HepG2 (cell line): Measurements from ENCODE around the gene ANXA2. TPM values are rescaled to one million over a fixed set of nuclear protein-coding genes. Genes with fewer than 3 reads are reported as not detected.

Experiments used
- ATM ChIP-seq: fragments of 450-650 bp; IDR thresholded peaks from 2 replicates; pipeline ENCODE4 v1.7.1; 2017; ENCODE audit warnings: mild to moderate bottlenecking, borderline replicate concordance
- DRAP1 ChIP-seq: IDR thresholded peaks from 2 replicates; pipeline ENCODE4 v1.6.1; 2016; ENCODE audit warnings: missing genetic modification reagents, missing compliant biosample characterization
- FOXC1 ChIP-seq: sonication (generic); formaldehyde crosslinking; IDR thresholded peaks from 2 replicates; pipeline ENCODE4 v1.8.0; 2022; ENCODE audit warnings: mild to moderate bottlenecking, missing genetic modification reagents, borderline replicate concordance
- GABPA ChIP-seq, 2 experiments: IDR thresholded peaks; 2 replicates each; pipeline ENCODE4 v1.6.1; 2011 to 2016; ENCODE audit warnings: low read depth in 2 of 2, low read length in 1 of 2, missing biosample characterization in 1 of 2, missing genetic modification characterization in 1 of 2
- GTF2F1 ChIP-seq: fragments of 150-350 bp; IDR thresholded peaks from 2 replicates; pipeline ENCODE4 v1.6.1; 2014; ENCODE audit warnings: low read length
- HNF4A ChIP-seq: sonication (generic); formaldehyde crosslinking; IDR thresholded peaks from 2 replicates; pipeline ENCODE4 v1.4.0; 2020; ENCODE audit warnings: missing genetic modification reagents
- HNRNPH1 ChIP-seq: fragments of 200-400 bp; formaldehyde crosslinking; optimal IDR thresholded peaks from 2 replicates; pipeline ENCODE3; 2017; ENCODE audit warnings: mild to moderate bottlenecking, low read depth, low read length
- HNRNPUL1 ChIP-seq: fragments of 200-400 bp; formaldehyde crosslinking; IDR thresholded peaks from 2 replicates; pipeline ENCODE4 v1.6.1; 2017; ENCODE audit warnings: low read depth, mild to moderate bottlenecking, low read length, moderate library complexity
- KLF12 ChIP-seq: sonication (generic); formaldehyde crosslinking; IDR thresholded peaks from 2 replicates; pipeline ENCODE4 v1.4.0; 2020; ENCODE audit warnings: missing genetic modification reagents, borderline replicate concordance
- MATR3 ChIP-seq: sonication (generic); formaldehyde crosslinking; IDR thresholded peaks from 2 replicates; pipeline ENCODE4 v1.4.0; 2020; ENCODE audit warnings: missing genetic modification reagents
- NBN ChIP-seq: fragments of 450-650 bp; conservative IDR thresholded peaks from 2 replicates; pipeline ENCODE4 v1.6.1; 2017
- NFE2L1 ChIP-seq: sonication (generic); formaldehyde crosslinking; IDR thresholded peaks from 2 replicates; pipeline ENCODE4 v1.4.0; 2020; ENCODE audit warnings: missing genetic modification reagents, mild to moderate bottlenecking, borderline replicate concordance
- NR2C2 ChIP-seq: sonication (generic); formaldehyde crosslinking; IDR thresholded peaks from 2 replicates; pipeline ENCODE4 v1.4.0; 2020; ENCODE audit warnings: missing genetic modification reagents, mild to moderate bottlenecking, moderate library complexity, borderline replicate concordance
- RBM39 ChIP-seq: fragments of 200-400 bp; formaldehyde crosslinking; IDR thresholded peaks from one replicate; pipeline ENCODE4 v1.6.1; 2018; ENCODE audit warnings: antibody characterized with exemption, mild to moderate bottlenecking, low read depth, low read length; ENCODE audit not compliant: poor library complexity, severe bottlenecking
- SIX4 ChIP-seq: sonication (generic); formaldehyde crosslinking; IDR thresholded peaks from 2 replicates; pipeline ENCODE4 v1.4.0; 2020; ENCODE audit warnings: missing genetic modification reagents
- SKI ChIP-seq: fragments of 450-650 bp; IDR thresholded peaks from one replicate; pipeline ENCODE4 v1.6.1; 2018; ENCODE audit warnings: mild to moderate bottlenecking; ENCODE audit not compliant: partially characterized antibody
- SSRP1 ChIP-seq: IDR thresholded peaks from 2 replicates; pipeline ENCODE4 v1.6.1; 2016; ENCODE audit warnings: control low read depth
- STAT5B ChIP-seq: sonication (generic); formaldehyde crosslinking; IDR thresholded peaks from 2 replicates; pipeline ENCODE4 v1.4.0; 2020; ENCODE audit warnings: missing genetic modification reagents
- SUZ12 ChIP-seq: fragments of 150-350 bp; IDR thresholded peaks from 2 replicates; pipeline ENCODE4 v1.6.1; 2014; ENCODE audit warnings: low read depth, low read length
- TRIM24 ChIP-seq: sonication (generic); formaldehyde crosslinking; IDR thresholded peaks from 2 replicates; pipeline ENCODE4 v1.8.0; 2022; ENCODE audit warnings: mild to moderate bottlenecking, missing genetic modification reagents
- ZNF33B ChIP-seq: sonication (generic); formaldehyde crosslinking; IDR thresholded peaks from 2 replicates; pipeline ENCODE4 v1.5.1; 2020; ENCODE audit warnings: mild to moderate bottlenecking, missing genetic modification reagents
- ZNF362 ChIP-seq: sonication (generic); formaldehyde crosslinking; IDR thresholded peaks from 2 replicates; pipeline ENCODE4 v1.4.0; 2020; ENCODE audit warnings: missing genetic modification reagents, mild to moderate bottlenecking, borderline replicate concordance
- ZNF44 ChIP-seq: sonication (generic); formaldehyde crosslinking; IDR thresholded peaks from 2 replicates; pipeline ENCODE4 v1.5.1; 2020; ENCODE audit warnings: mild to moderate bottlenecking, missing genetic modification reagents
- ZNF598 ChIP-seq: sonication (generic); formaldehyde crosslinking; IDR thresholded peaks from 2 replicates; pipeline ENCODE4 v1.5.1; 2020; ENCODE audit warnings: mild to moderate bottlenecking, missing genetic modification reagents, borderline replicate concordance
- ZNF615 ChIP-seq: sonication (generic); formaldehyde crosslinking; IDR thresholded peaks from 2 replicates; pipeline ENCODE4 v1.5.0; 2020; ENCODE audit warnings: mild to moderate bottlenecking, missing genetic modification reagents, borderline replicate concordance
- ZNF639 ChIP-seq: conservative IDR thresholded peaks from 2 replicates; pipeline ENCODE4 v1.6.1; 2018; ENCODE audit warnings: missing genetic modification reagents
- ZNF792 ChIP-seq: IDR thresholded peaks from 2 replicates; pipeline ENCODE4 v1.6.1; 2016
- polyA plus RNA-seq, 8 experiments: library from polyadenylated mRNA; depleted of rRNA in 3 of 8; stranded (reverse) in 7 of 8; unstranded in 1 of 8; fragments of >200 nt; fragmentation: Illumina TruSeq in 4 of 8; extraction: Trizol in 4 of 8; gene quantifications; 2 replicates each; pipeline versions ENCODE4 v1.2.1 to v1.2.3, GENCODE V29; 2011 to 2016; ENCODE audit warnings: low read depth in 4 of 8, missing spikeins in 1 of 8, mixed read lengths in 1 of 8; ENCODE audit not compliant: insufficient read depth in 1 of 8
- total RNA-seq, 5 experiments: library from RNA; depleted of rRNA; stranded (reverse); fragments of >200 nt; fragmentation: Illumina TruSeq; extraction: Trizol; gene quantifications; 2 replicates each; pipeline ENCODE4 v1.2.3, GENCODE V29; 2016; ENCODE audit warnings: low read depth in 1 of 5
- TF ChIP-seq, protein P1 (sequence below): sonication (generic); formaldehyde crosslinking; IDR thresholded peaks from 2 replicates; pipeline ENCODE4 v1.5.0; 2020; ENCODE audit warnings: missing genetic modification reagents, mild to moderate bottlenecking, borderline replicate concordance

Gene ANXA2
- total and polyA plus RNA-seq, 2 of the 13 experiments (the other 11 are each of a cell fraction or from before 2014, with no cell fraction given): 196 to 613 TPM

GRCh38 chr15:60392986-60393790, 4.6 kb downstream of the ANXA2 start (continued):
- TF ChIP-seq ZNF598 (CRISPR knock-in tag) (no peak), ZNF362 (CRISPR knock-in tag) (peak; percentile 38; the same call in 1 of the 2 replicates), SSRP1 (no peak), HNRNPH1 (no peak), NR2C2 (CRISPR knock-in tag) (peak; percentile 53), SKI (peak; percentile 77), HNRNPUL1 (no peak), DRAP1 (peak; percentile 43), NFE2L1 (CRISPR knock-in tag) (no peak), ATM (no peak), SUZ12 (no peak), NBN (no peak), MATR3 (CRISPR knock-in tag) (no peak), STAT5B (CRISPR knock-in tag) (peak; percentile 61; the same call in 1 of the 2 replicates), RBM39 (no peak), ZNF33B (CRISPR knock-in tag) (no peak), GTF2F1 (no peak), ZNF615 (CRISPR knock-in tag) (no peak), HNF4A (CRISPR knock-in tag) (peak; percentile 78), GABPA (IDR thresholded peaks at IDR 0.05; ENCODE audit: low read depth, low read length) (no peak), GABPA (CRISPR knock-in tag; IDR thresholded peaks at IDR 0.05; ENCODE audit: low read depth) (peak; percentile 54), ZNF44 (CRISPR knock-in tag) (no peak), SIX4 (CRISPR knock-in tag) (peak; percentile 55; the same call in 1 of the 2 replicates), FOXC1 (CRISPR knock-in tag) (no peak), ZNF792 (CRISPR knock-in tag) (peak; percentile 88; the same call in 1 of the 2 replicates), KLF12 (CRISPR knock-in tag) (no peak), TRIM24 (no peak), ZNF639 (peak; percentile 48; the same call in 1 of the 2 replicates)
- TF ChIP-seq, protein P1, sequence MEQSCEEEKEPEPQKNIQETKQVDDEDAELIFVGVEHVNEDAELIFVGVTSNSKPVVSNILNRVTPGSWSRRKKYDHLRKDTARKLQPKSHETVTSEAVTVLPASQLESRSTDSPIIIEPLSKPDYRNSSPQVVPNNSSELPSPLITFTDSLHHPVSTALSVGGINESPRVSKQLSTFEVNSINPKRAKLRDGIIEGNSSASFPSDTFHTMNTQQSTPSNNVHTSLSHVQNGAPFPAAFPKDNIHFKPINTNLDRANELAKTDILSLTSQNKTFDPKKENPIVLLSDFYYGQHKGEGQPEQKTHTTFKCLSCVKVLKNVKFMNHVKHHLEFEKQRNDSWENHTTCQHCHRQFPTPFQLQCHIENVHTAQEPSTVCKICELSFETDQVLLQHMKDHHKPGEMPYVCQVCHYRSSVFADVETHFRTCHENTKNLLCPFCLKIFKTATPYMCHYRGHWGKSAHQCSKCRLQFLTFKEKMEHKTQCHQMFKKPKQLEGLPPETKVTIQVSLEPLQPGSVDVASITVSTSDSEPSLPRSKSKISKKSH: no peak
